Progenitor cell of endocrine pancreas (in vitro differentiated cells): ENCODE results near the gene ATP8A2. TPM values are rescaled to one million over a fixed set of nuclear protein-coding genes. Genes with fewer than 3 reads are reported as not detected.

Experiments
- DNase-seq: peaks from one replicate; pipeline ENCODE4 v3.0.0; 2021; ENCODE audit warnings: low spot score; ENCODE audit not compliant: unreplicated experiment
- H3K27ac Mint-ChIP-seq: 2 replicates; pipeline ENCODE4 v1.8.0; 2021; ENCODE audit warnings: mild to moderate bottlenecking, moderate library complexity, mixed read lengths
- H3K27me3 Mint-ChIP-seq: 2 replicates; pipeline ENCODE4 v1.8.0; 2021; ENCODE audit warnings: mixed read lengths
- H3K36me3 Mint-ChIP-seq: 2 replicates; pipeline ENCODE4 v1.8.0; 2022; ENCODE audit warnings: mixed read lengths; ENCODE audit not compliant: insufficient read depth
- H3K4me1 Mint-ChIP-seq: 2 replicates; pipeline ENCODE4 v1.8.0; 2021; ENCODE audit warnings: low read depth, mixed read lengths
- H3K4me3 Mint-ChIP-seq: 2 replicates; pipeline ENCODE4 v1.8.0; 2021; ENCODE audit warnings: low read depth, mild to moderate bottlenecking, moderate library complexity, mixed read lengths
- H3K9me3 Mint-ChIP-seq: 2 replicates; pipeline ENCODE4 v1.8.0; 2021; ENCODE audit warnings: low read depth, mixed read lengths
- total RNA-seq: library from RNA; stranded (reverse); gene quantifications from 2 replicates; pipeline ENCODE4 v1.2.1, GENCODE V29; 2021
- TF ChIP-seq, protein P1 (sequence below): fragments of 200-600 bp; sonication (generic); IDR thresholded peaks from one replicate; pipeline ENCODE4 v1.5.0; 2021; ENCODE audit warnings: antibody characterized with exemption, mild to moderate bottlenecking; ENCODE audit not compliant: unreplicated experiment

ATP8A2 gene
- total RNA-seq, 1 donor from 2014 or later = 0.38 TPM

DNA sequence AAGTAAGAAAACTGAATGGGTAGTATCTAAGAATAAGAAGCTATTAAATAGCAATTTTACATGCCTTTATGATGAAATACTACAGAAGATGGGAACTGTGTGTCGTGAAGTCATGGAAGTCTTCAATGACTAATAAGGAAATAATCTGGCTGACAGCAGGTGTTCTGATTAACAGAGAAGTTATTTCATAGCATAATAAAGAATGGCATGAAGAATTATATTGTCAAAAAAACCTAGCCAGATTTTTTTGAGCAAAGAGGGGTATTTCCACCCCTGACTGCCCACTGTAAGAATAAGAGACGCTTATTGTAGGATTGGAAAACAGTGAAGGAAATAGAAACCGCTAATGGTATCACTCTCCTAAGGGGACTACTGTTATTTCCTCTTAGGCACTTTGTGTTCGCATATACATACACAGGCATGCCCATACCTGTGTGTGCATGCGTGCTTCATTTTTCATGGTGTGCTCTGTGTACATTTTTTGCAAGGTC is 361.3 kb downstream of the ATP8A2 start:
- Mint-ChIP-seq H3K9me3 (no peaks in the 10 kb centered on the region), H3K4me1 (peaks cover 27% of the 10 kb centered on the region), H3K27ac (no peak overlapping the region), H3K27me3 (peaks cover 8% of the 10 kb centered on the region), H3K36me3 (no peaks in the 10 kb centered on the region), H3K4me3 (no peak overlapping the region)
- TF ChIP-seq, protein P1, sequence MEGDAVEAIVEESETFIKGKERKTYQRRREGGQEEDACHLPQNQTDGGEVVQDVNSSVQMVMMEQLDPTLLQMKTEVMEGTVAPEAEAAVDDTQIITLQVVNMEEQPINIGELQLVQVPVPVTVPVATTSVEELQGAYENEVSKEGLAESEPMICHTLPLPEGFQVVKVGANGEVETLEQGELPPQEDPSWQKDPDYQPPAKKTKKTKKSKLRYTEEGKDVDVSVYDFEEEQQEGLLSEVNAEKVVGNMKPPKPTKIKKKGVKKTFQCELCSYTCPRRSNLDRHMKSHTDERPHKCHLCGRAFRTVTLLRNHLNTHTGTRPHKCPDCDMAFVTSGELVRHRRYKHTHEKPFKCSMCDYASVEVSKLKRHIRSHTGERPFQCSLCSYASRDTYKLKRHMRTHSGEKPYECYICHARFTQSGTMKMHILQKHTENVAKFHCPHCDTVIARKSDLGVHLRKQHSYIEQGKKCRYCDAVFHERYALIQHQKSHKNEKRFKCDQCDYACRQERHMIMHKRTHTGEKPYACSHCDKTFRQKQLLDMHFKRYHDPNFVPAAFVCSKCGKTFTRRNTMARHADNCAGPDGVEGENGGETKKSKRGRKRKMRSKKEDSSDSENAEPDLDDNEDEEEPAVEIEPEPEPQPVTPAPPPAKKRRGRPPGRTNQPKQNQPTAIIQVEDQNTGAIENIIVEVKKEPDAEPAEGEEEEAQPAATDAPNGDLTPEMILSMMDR = no peak
- no peak for DNase-seq

DNA sequence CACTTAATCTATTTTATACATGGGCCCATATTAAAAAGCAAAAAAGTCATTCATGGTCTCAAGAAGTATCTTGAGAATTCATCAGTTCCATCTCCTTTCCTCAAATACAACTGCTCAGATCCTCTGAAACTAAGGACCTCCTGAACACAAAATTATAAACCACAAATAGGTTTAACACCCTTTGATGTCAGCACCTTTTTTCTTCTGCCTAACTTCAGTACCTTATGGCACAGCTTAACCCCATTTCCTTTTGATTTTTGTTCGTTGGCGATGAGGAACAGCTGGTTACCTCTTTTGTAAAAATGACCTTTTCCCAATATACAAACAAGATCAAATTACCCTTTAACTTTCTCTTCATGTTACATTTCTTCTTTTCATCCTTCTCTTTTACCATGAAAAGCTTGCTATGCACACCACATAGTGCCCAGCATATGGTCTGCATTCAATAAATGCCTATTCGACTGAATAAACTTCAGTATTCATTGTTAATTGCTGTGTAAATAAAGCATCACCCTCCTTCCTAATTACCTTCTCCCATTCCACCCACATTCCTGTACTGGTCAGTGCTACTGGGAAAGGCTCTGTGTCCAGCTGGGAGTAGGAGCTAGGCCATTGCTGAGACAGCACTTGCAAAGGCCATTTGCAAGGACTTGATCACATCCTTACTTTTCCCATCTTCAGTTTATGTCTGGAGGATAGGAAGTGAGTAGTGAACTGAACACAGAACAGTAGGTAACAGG is 362.1 kb downstream of the ATP8A2 start:
- no peak overlapping the region for H3K27ac Mint-ChIP-seq
- peaks cover 29% of the 10 kb centered on the region for H3K4me1 Mint-ChIP-seq
- H3K36me3 Mint-ChIP-seq = no peaks in the 10 kb centered on the region
- no peak overlapping the region for H3K4me3 Mint-ChIP-seq
- no peak for DNase-seq
- TF ChIP-seq, protein P1 = no peak
- H3K9me3 Mint-ChIP-seq = no peaks in the 10 kb centered on the region
- peaks cover 9% of the 10 kb centered on the region for H3K27me3 Mint-ChIP-seq

DNA sequence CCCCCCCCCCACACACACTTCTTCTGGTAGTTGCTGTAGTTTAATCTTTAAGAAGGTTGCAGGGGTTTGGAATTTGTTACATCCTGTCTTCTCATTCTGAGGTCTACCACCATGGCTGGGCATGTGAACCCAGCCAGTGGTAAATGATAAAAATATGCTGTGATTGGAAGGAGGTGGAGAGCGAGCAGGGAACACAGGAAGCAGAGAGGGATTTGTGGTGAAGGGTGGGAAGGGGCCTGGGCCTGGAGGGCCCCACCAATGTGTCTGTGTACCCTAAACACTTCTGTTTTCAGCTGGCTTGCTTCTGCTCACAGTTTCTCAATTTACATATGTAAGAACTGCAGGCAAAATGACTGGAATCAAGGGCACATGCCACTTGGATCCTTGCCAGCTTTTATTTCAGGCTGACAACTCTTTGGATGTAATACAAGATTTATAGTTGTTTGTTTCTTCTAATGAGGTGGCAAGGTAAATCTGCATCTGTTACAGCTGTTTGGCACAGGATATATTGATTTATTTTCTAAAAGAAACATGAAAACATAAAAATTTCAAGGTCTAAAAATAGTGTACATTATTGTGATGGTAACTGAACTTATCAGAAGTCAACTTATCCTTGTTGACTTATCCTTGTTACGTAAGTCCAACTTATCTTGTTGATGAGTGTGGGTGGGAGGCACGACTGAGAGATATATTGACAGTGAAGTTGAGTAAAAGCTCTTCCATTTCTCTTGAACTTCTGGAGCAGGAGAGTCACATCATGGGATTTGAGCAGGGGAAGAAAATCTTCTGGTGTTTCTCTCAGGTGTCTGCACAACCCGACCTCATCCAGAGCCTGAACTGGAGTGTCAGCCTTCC is 366.8 kb downstream of the ATP8A2 start:
- DNase-seq = no peak
- Mint-ChIP-seq H3K4me1 (peaks cover 20% of the 10 kb centered on the region), H3K36me3 (no peaks in the 10 kb centered on the region), H3K27me3 (peaks cover 19% of the 10 kb centered on the region), H3K27ac (no peak overlapping the region), H3K9me3 (peaks cover 4% of the 10 kb centered on the region), H3K4me3 (no peak overlapping the region)
- TF ChIP-seq, protein P1 = no peak

DNA sequence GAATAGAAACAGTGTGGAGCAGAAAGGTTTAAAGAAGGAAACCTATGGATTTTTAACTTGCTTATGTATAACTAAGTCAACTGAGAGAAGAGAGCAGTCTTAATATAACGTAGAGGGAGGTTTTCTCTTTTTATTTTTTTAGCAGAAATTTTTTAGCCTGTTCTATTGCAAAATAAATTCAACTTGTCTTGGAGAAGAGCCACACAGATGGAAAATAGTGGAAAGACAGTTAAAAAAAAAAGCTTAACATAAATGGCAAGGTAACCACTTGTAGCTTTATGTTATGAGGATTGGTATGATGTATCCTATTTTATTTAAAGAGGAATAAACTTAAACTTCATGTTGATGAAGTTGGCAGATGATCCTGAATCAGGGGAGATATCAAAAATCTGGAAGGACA is 367.6 kb downstream of the ATP8A2 start:
- TF ChIP-seq, protein P1 = no peak
- Mint-ChIP-seq H3K4me1 (peaks cover 15% of the 10 kb centered on the region), H3K36me3 (no peaks in the 10 kb centered on the region), H3K27ac (no peak overlapping the region), H3K27me3 (peaks cover 25% of the 10 kb centered on the region), H3K9me3 (peaks cover 4% of the 10 kb centered on the region), H3K4me3 (no peak overlapping the region)
- no peak for DNase-seq

DNA sequence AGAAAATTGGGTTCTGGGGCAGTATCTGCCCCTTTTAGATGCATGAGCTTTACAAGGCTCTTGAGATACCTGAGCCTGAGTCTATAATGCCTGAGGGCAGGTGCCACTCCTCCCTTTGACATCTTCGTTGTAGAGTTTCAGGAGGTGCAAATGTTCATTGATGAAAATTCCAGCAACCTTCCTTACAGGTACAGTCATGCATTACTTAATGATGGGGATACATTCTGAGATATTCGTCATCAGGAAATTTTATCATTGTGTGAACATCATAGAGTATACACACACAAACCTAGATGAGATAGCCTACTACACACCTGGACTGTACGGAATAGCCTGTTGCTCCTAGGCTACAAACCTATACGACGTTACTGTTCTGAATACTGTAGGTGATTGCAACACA is 370.0 kb downstream of the ATP8A2 start:
- Mint-ChIP-seq H3K9me3 (peaks cover 4% of the 10 kb centered on the region), H3K36me3 (no peaks in the 10 kb centered on the region), H3K27ac (no peak overlapping the region)

More for the DNA sequence above, 370.0 kb downstream of the ATP8A2 start:
- DNase-seq = no peak
- TF ChIP-seq, protein P1 = no peak
- H3K4me1 Mint-ChIP-seq = peaks cover 17% of the 10 kb centered on the region
- no peak overlapping the region for H3K4me3 Mint-ChIP-seq
- peaks cover 31% of the 10 kb centered on the region for H3K27me3 Mint-ChIP-seq
